Measurements from ENCODE around the gene CYTH3.

GRCh38 chr7:6251653-6252052 lies 20.8 kb downstream of the CYTH3 start:
- TF ChIP-seq CTCF (IDR thresholded peaks at IDR 0.05; ENCODE audit: insufficient read depth, low read length, poor library complexity, severe bottlenecking) (no peak), EZH2phosphoT487 (conservative IDR thresholded peaks at IDR 0.05; ENCODE audit: low read length) (no peak)

Data from SU-DHL-6 (cell line).